IMR-90 (cell line): ENCODE results near the gene DPH2.

Experiments used
- BHLHE40 ChIP-seq: fragments of 150-350 bp; IDR thresholded peaks from 2 replicates; pipeline ENCODE4 v1.6.1; 2016; ENCODE audit warnings: mild to moderate bottlenecking, low read depth, low read length
- CEBPB ChIP-seq: IDR thresholded peaks from 2 replicates; pipeline ENCODE4 v1.6.1; 2012; ENCODE audit warnings: low read depth, low read length, improper control_type of control experiment
- CHD1 ChIP-seq: IDR thresholded peaks from 2 replicates; pipeline ENCODE4 v1.6.1; 2012; ENCODE audit warnings: low read depth, low read length, improper control_type of control experiment
- CTCF ChIP-seq: conservative IDR thresholded peaks from 2 replicates; pipeline ENCODE4 v1.5.1; 2012; ENCODE audit warnings: mild to moderate bottlenecking, low read depth, low read length, improper control_type of control experiment
- ELK1 ChIP-seq: fragments of 150-350 bp; IDR thresholded peaks from 2 replicates; pipeline ENCODE4 v1.6.1; 2016; ENCODE audit warnings: low read depth, mild to moderate bottlenecking, low read length, moderate library complexity, borderline replicate concordance
- MAFK ChIP-seq: IDR thresholded peaks from 2 replicates; pipeline ENCODE4 v1.6.1; 2012; ENCODE audit warnings: low read depth, low read length, improper control_type of control experiment
- MAZ ChIP-seq: IDR thresholded peaks from 2 replicates; pipeline ENCODE4 v1.6.1; 2012; ENCODE audit warnings: low read depth, mild to moderate bottlenecking, low read length, improper control_type of control experiment, moderate library complexity, borderline replicate concordance
- MXI1 ChIP-seq: IDR thresholded peaks from 2 replicates; pipeline ENCODE4 v1.6.1; 2012; ENCODE audit warnings: low read depth, mild to moderate bottlenecking, low read length, moderate library complexity, borderline replicate concordance
- POLR2A ChIP-seq: IDR thresholded peaks from 2 replicates; pipeline ENCODE4 v1.6.1; 2012; ENCODE audit warnings: mild to moderate bottlenecking, low read depth, low read length
- RAD21 ChIP-seq: IDR thresholded peaks from 2 replicates; pipeline ENCODE4 v1.6.1; 2012; ENCODE audit warnings: low read length, improper control_type of control experiment
- RCOR1 ChIP-seq: IDR thresholded peaks from 2 replicates; pipeline ENCODE4 v1.6.1; 2012; ENCODE audit warnings: mild to moderate bottlenecking, low read length, improper control_type of control experiment; ENCODE audit not compliant: insufficient replicate concordance
- RFX5 ChIP-seq: IDR thresholded peaks from 2 replicates; pipeline ENCODE4 v1.8.0; 2012; ENCODE audit warnings: low read depth, mild to moderate bottlenecking, low read length, moderate library complexity
- SMC3 ChIP-seq: fragments of 150-350 bp; IDR thresholded peaks from 2 replicates; pipeline ENCODE4 v1.6.1; 2016; ENCODE audit warnings: low read depth, mild to moderate bottlenecking, antibody characterized with exemption, low read length, moderate library complexity
- USF2 ChIP-seq: fragments of 150-350 bp; IDR thresholded peaks from 2 replicates; pipeline ENCODE4 v1.6.1; 2017; ENCODE audit warnings: mild to moderate bottlenecking, antibody characterized with exemption, low read length, low read depth

- TF ChIP-seq CTCF (no peak), CEBPB (no peak), USF2 (no peak), RCOR1 (no peak), ELK1 (no peak), POLR2A (no peak), MXI1 (no peak), SMC3 (no peak), RFX5 (no peak), CHD1 (no peak), MAZ (no peak), BHLHE40 (no peak), MAFK (no peak), RAD21 (no peak)
Observed at GRCh38 chr1:44016041-44016889, 46.5 kb downstream of the DPH2 start.
